ENCODE data around the gene RDH13. TPM values are rescaled to one million over a fixed set of nuclear protein-coding genes. Genes with fewer than 3 reads are reported as not detected.
A peak's percentile ranks its signal among the peaks of the same experiment; 100 is the strongest.

RDH13 gene, protein sequence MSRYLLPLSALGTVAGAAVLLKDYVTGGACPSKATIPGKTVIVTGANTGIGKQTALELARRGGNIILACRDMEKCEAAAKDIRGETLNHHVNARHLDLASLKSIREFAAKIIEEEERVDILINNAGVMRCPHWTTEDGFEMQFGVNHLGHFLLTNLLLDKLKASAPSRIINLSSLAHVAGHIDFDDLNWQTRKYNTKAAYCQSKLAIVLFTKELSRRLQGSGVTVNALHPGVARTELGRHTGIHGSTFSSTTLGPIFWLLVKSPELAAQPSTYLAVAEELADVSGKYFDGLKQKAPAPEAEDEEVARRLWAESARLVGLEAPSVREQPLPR
- total RNA-seq (2022) (20.2 and 25.8 TPM in 2 replicates), Bru-seq, nascent RNA (percentile 43 among the genes with signal in this experiment), BruChase-seq, experiment 1, labeled RNA remaining after a 6-hour chase (percentile 52 among the genes with signal in this experiment), BruChase-seq, experiment 2, labeled RNA remaining after a 2-hour chase (percentile 43 among the genes with signal in this experiment)
- long read RNA-seq, transcript RDH13-223 (7 exons, 1,931 nt): major isoform, 10 of 18 reads
- long read RNA-seq, partial matches to known transcripts: 4 of 18 reads
- long read RNA-seq, other reads (novel, unspliced or antisense): 4 of 18 reads

DNA sequence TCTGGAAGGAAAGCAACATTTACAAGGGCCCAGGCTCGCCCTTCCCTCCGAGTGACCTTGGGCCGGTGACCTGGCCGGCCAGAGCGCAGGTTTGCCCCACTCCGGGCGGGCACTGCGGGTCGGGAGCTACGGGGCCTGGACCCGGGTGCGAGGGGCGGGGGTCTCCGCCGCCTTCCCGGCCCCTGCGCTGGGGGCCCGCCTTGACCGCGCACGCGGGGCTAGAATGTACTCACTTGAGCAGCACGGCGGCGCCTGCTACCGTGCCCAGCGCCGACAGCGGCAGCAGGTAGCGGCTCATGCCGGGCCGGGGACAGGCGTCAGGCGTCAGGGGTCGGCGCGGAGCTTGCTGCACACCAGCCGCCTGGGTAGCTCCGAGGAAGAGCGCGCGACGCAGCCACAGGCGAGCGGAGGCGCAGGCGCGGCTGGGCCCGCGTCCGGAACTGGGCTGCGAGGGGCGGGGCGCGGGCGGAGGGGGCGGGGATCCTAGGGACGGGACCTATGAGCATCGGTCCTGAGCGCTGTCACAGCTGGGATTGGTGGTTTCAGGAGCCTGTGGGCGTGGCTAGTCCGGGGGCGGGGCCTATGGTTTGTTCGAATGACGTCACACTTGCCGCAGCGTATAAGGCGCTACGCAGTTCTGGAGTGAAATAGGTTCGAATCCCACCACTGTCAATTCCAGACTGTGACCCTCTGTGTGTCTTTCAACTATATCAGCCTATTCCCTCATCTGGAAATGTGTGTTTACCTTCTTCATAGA is at the start of gene RDH13:
Gene RDH13 (minus strand): TSS at position 414 of the 757 bp plus-strand sequence. CDS start 116 bp downstream, at position 298.
- Mint-ChIP-seq H3K4me3 (ENCODE audit: unreplicated experiment) (peak within 1 kb of the TSS; percentile 83), H3K27me3 (ENCODE audit: insufficient read depth, unreplicated experiment) (peaks cover 16% of the 10 kb centered on the region), H3K27ac (ENCODE audit: low read depth, unreplicated experiment) (peak within 1 kb of the TSS; percentile 78), H3K4me1 (ENCODE audit: insufficient read depth, unreplicated experiment) (no peaks in the 10 kb centered on the region), H3K9me3 (ENCODE audit: unreplicated experiment) (no peaks in the 10 kb centered on the region), H3K36me3 (ENCODE audit: insufficient read depth, unreplicated experiment) (peaks cover 19% of the 10 kb centered on the region)
- TF ChIP-seq, protein P1, sequence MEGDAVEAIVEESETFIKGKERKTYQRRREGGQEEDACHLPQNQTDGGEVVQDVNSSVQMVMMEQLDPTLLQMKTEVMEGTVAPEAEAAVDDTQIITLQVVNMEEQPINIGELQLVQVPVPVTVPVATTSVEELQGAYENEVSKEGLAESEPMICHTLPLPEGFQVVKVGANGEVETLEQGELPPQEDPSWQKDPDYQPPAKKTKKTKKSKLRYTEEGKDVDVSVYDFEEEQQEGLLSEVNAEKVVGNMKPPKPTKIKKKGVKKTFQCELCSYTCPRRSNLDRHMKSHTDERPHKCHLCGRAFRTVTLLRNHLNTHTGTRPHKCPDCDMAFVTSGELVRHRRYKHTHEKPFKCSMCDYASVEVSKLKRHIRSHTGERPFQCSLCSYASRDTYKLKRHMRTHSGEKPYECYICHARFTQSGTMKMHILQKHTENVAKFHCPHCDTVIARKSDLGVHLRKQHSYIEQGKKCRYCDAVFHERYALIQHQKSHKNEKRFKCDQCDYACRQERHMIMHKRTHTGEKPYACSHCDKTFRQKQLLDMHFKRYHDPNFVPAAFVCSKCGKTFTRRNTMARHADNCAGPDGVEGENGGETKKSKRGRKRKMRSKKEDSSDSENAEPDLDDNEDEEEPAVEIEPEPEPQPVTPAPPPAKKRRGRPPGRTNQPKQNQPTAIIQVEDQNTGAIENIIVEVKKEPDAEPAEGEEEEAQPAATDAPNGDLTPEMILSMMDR (IDR thresholded peaks at IDR 0.05; ENCODE audit: unreplicated experiment): no peak
- no TSS peak for BruUV-seq (replicated peaks)
- intact Hi-C loops (cut with micrococcal nuclease): no loop called here
- DNase-seq (ENCODE audit: unreplicated experiment): peak; percentile 96
- ChIA-PET CTCF (no interaction called here), POLR2A (interaction anchor here (0.6 to 2.0 kb wide), 11 partner anchors 8 to 614 kb away, joined by 3 to 11 read pairs (median 4); partner anchors contain the start of genes EPS8L1, FIZ1, LENG8 and TMEM238)

GRCh38 chr19:55112246-55112776 is 49.4 kb upstream of the RDH13 start:
- H3K36me3 Mint-ChIP-seq (ENCODE audit: insufficient read depth, unreplicated experiment): peaks cover 29% of the 10 kb centered on the region
- H3K4me3 Mint-ChIP-seq (ENCODE audit: unreplicated experiment): no peak overlapping the region
- intact Hi-C loops (cut with micrococcal nuclease): no loop called here
- H3K4me1 Mint-ChIP-seq (ENCODE audit: insufficient read depth, unreplicated experiment): peaks cover 20% of the 10 kb centered on the region
- no TSS peak for BruUV-seq (replicated peaks)
- ChIA-PET CTCF (no interaction called here), POLR2A (no interaction called here)
- H3K9me3 Mint-ChIP-seq (ENCODE audit: unreplicated experiment): no peaks in the 10 kb centered on the region
- TF ChIP-seq, protein P1 (IDR thresholded peaks at IDR 0.05; ENCODE audit: unreplicated experiment): no peak
- no peaks in the 10 kb centered on the region for H3K27me3 Mint-ChIP-seq (ENCODE audit: insufficient read depth, unreplicated experiment)
- DNase-seq (ENCODE audit: unreplicated experiment): no peak
- no peak overlapping the region for H3K27ac Mint-ChIP-seq (ENCODE audit: low read depth, unreplicated experiment)

DNA sequence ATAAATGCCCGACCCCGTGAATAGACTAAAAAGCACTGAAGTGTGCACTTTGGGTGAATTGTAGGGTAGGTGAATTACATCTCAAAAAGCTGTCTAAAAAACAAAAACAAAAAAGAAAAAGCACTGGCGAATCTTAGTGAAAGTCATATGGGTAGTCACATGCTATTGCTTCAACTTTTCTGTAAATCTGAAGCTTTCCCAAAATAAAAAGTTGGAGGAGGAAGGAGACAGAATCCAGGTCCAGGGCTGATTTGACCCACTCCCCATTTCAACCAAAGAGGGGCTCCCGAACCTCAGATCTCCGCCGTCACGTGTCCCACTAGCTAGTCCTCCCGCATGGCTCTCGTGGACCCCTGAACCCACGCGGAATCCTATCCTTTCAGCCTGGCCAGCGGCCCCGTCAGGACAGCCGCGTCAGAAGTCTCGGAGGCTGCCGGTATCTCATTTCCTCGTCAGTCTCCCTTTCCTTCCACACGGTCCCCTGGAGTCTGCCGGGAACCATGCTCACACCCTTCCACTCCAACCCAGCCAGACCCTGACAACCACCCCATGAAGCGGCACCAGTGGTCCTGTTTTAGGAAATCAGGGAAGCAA is 48.4 kb upstream of the RDH13 start:
- TF ChIP-seq, protein P1 (IDR thresholded peaks at IDR 0.05; ENCODE audit: unreplicated experiment): no peak
- Mint-ChIP-seq H3K4me3 (ENCODE audit: unreplicated experiment) (no peak overlapping the region), H3K4me1 (ENCODE audit: insufficient read depth, unreplicated experiment) (peaks cover 17% of the 10 kb centered on the region), H3K36me3 (ENCODE audit: insufficient read depth, unreplicated experiment) (peaks cover 37% of the 10 kb centered on the region), H3K27me3 (ENCODE audit: insufficient read depth, unreplicated experiment) (no peaks in the 10 kb centered on the region), H3K27ac (ENCODE audit: low read depth, unreplicated experiment) (no peak overlapping the region), H3K9me3 (ENCODE audit: unreplicated experiment) (no peaks in the 10 kb centered on the region)
- no TSS peak for BruUV-seq (replicated peaks)
- DNase-seq (ENCODE audit: unreplicated experiment): no peak
- ChIA-PET CTCF (interaction anchor here (1.0 kb wide), 1 partner anchor 23 kb away, joined by 4 read pairs; no protein-coding TSS in a partner anchor), POLR2A (interaction anchor here (0.5 kb wide), 1 partner anchor 561 kb away, joined by 3 read pairs; no protein-coding TSS in a partner anchor)
- intact Hi-C loops (cut with micrococcal nuclease): no loop called here
